ENCODE data around the gene NRXN3. TPM values are rescaled to one million over a fixed set of nuclear protein-coding genes. Genes with fewer than 3 reads are reported as not detected.
"Not testable (repeated sequence)": the region's sequence is repeated elsewhere in the genome, so short reads cannot be mapped to it uniquely, and the experiment has no call there.

The NRXN3 gene
- total RNA-seq, 1 donor from 2014 or later, result 19.8 TPM

- no peak for TF ChIP-seq CTCF (conservative IDR thresholded peaks at IDR 0.05)
- Mint-ChIP-seq H3K9me3 (no peaks in the 10 kb centered on the region), H3K27ac (no peak overlapping the region), H3K4me3 (no peak overlapping the region), H3K4me1 (ENCODE audit: unreplicated experiment) (no peaks in the 10 kb centered on the region), H3K27me3 (peaks cover 8% of the 10 kb centered on the region), H3K36me3 (no peaks in the 10 kb centered on the region)
- no peak for DNase-seq (ENCODE audit: extremely low spot score, unreplicated experiment)
Observed at GRCh38 chr14:79018836-79019235, 848.7 kb downstream of the NRXN3 start.

GRCh38 chr14:79019898-79020297 lies 849.7 kb downstream of the NRXN3 start:
- not testable (repeated sequence) for H3K27me3 Mint-ChIP-seq; H3K36me3 Mint-ChIP-seq; DNase-seq (ENCODE audit: extremely low spot score, unreplicated experiment); H3K4me1 Mint-ChIP-seq (ENCODE audit: unreplicated experiment); H3K9me3 Mint-ChIP-seq; H3K4me3 Mint-ChIP-seq; H3K27ac Mint-ChIP-seq

- Mint-ChIP-seq H3K27ac (no peak overlapping the region), H3K4me1 (ENCODE audit: unreplicated experiment) (no peaks in the 10 kb centered on the region), H3K9me3 (no peaks in the 10 kb centered on the region), H3K36me3 (no peaks in the 10 kb centered on the region), H3K27me3 (peaks cover 8% of the 10 kb centered on the region), H3K4me3 (no peak overlapping the region)
- no peak for TF ChIP-seq CTCF (conservative IDR thresholded peaks at IDR 0.05)
- no peak for DNase-seq (ENCODE audit: extremely low spot score, unreplicated experiment)
Observed at GRCh38 chr14:79021766-79022165, 851.6 kb downstream of the NRXN3 start.

- no peak for DNase-seq (ENCODE audit: extremely low spot score, unreplicated experiment)
- Mint-ChIP-seq H3K4me1 (ENCODE audit: unreplicated experiment) (no peaks in the 10 kb centered on the region), H3K27ac (no peak overlapping the region), H3K27me3 (peaks cover 6% of the 10 kb centered on the region), H3K4me3 (no peak overlapping the region), H3K36me3 (no peaks in the 10 kb centered on the region), H3K9me3 (no peaks in the 10 kb centered on the region)
- no peak for TF ChIP-seq CTCF (conservative IDR thresholded peaks at IDR 0.05)
Observed at GRCh38 chr14:79027138-79027537, 857.0 kb downstream of the NRXN3 start.

- TF ChIP-seq CTCF (conservative IDR thresholded peaks at IDR 0.05), result no peak
- H3K4me1 Mint-ChIP-seq (ENCODE audit: unreplicated experiment), result no peaks in the 10 kb centered on the region
Observed at GRCh38 chr14:79028281-79028680, 858.1 kb downstream of the NRXN3 start.

GRCh38 chr14:79036441-79036840 lies 866.3 kb downstream of the NRXN3 start:
- no peak for TF ChIP-seq CTCF (conservative IDR thresholded peaks at IDR 0.05)
- Mint-ChIP-seq H3K4me3 (no peak overlapping the region), H3K27ac (no peak overlapping the region), H3K4me1 (ENCODE audit: unreplicated experiment) (no peaks in the 10 kb centered on the region), H3K27me3 (peaks cover 7% of the 10 kb centered on the region), H3K36me3 (peaks cover 3% of the 10 kb centered on the region), H3K9me3 (peaks cover 10% of the 10 kb centered on the region)
- DNase-seq (ENCODE audit: extremely low spot score, unreplicated experiment), result no peak

More at GRCh38 chr14:79028281-79028680, 858.1 kb downstream of the NRXN3 start:
- Mint-ChIP-seq H3K27ac (no peak overlapping the region), H3K36me3 (no peaks in the 10 kb centered on the region), H3K9me3 (no peaks in the 10 kb centered on the region), H3K27me3 (peaks cover 6% of the 10 kb centered on the region), H3K4me3 (no peak overlapping the region)
- DNase-seq (ENCODE audit: extremely low spot score, unreplicated experiment), result no peak
